Progenitor cell of endocrine pancreas (in vitro differentiated cells): ENCODE measurements around the gene NDUFA13. TPM values are rescaled to one million over a fixed set of nuclear protein-coding genes. Genes with fewer than 3 reads are reported as not detected.

Experiments used
- DNase-seq: peaks from one replicate; pipeline ENCODE4 v3.0.0; 2021; ENCODE audit warnings: low spot score; ENCODE audit not compliant: unreplicated experiment
- H3K27ac Mint-ChIP-seq: 2 replicates; pipeline ENCODE4 v1.8.0; 2021; ENCODE audit warnings: mild to moderate bottlenecking, moderate library complexity, mixed read lengths
- H3K27me3 Mint-ChIP-seq: 2 replicates; pipeline ENCODE4 v1.8.0; 2021; ENCODE audit warnings: mixed read lengths
- H3K36me3 Mint-ChIP-seq: 2 replicates; pipeline ENCODE4 v1.8.0; 2022; ENCODE audit warnings: mixed read lengths; ENCODE audit not compliant: insufficient read depth
- H3K4me1 Mint-ChIP-seq: 2 replicates; pipeline ENCODE4 v1.8.0; 2021; ENCODE audit warnings: low read depth, mixed read lengths
- H3K4me3 Mint-ChIP-seq: 2 replicates; pipeline ENCODE4 v1.8.0; 2021; ENCODE audit warnings: low read depth, mild to moderate bottlenecking, moderate library complexity, mixed read lengths
- H3K9me3 Mint-ChIP-seq: 2 replicates; pipeline ENCODE4 v1.8.0; 2021; ENCODE audit warnings: low read depth, mixed read lengths
- CTCF ChIP-seq: fragments of 200-600 bp; sonication (generic); IDR thresholded peaks from one replicate; pipeline ENCODE4 v1.5.0; 2021; ENCODE audit warnings: antibody characterized with exemption, mild to moderate bottlenecking; ENCODE audit not compliant: unreplicated experiment
- total RNA-seq: library from RNA; stranded (reverse); gene quantifications from 2 replicates; pipeline ENCODE4 v1.2.1, GENCODE V29; 2021

Gene NDUFA13
- total RNA-seq, 1 donor from 2014 or later = 346 TPM

GRCh38 chr19:19543101-19543500, 27.1 kb downstream of the NDUFA13 start:
- Mint-ChIP-seq H3K9me3 (no peaks in the 10 kb centered on the region), H3K4me3 (no peak overlapping the region), H3K4me1 (peaks cover 3% of the 10 kb centered on the region), H3K27ac (no peak overlapping the region), H3K36me3 (no peaks in the 10 kb centered on the region), H3K27me3 (peaks cover 12% of the 10 kb centered on the region)
- no peak for DNase-seq
- no peak for TF ChIP-seq CTCF

- no peak for DNase-seq
- H3K27ac Mint-ChIP-seq = no peak overlapping the region
- no peak overlapping the region for H3K4me3 Mint-ChIP-seq
- peaks cover under 1% of the 10 kb centered on the region for H3K4me1 Mint-ChIP-seq
- H3K27me3 Mint-ChIP-seq = peaks cover 9% of the 10 kb centered on the region
- H3K36me3 Mint-ChIP-seq = no peaks in the 10 kb centered on the region
- no peak for TF ChIP-seq CTCF
- H3K9me3 Mint-ChIP-seq = no peaks in the 10 kb centered on the region
These were observed 27.6 kb downstream of the NDUFA13 start for GRCh38 chr19:19543640-19544039.

- no peaks in the 10 kb centered on the region for H3K9me3 Mint-ChIP-seq
- no peaks in the 10 kb centered on the region for H3K4me1 Mint-ChIP-seq
- no peak overlapping the region for H3K27ac Mint-ChIP-seq
- DNase-seq = no peak
- no peak for TF ChIP-seq CTCF
- H3K36me3 Mint-ChIP-seq = no peaks in the 10 kb centered on the region
- peaks cover 6% of the 10 kb centered on the region for H3K27me3 Mint-ChIP-seq
- H3K4me3 Mint-ChIP-seq = no peak overlapping the region
These were observed 28.4 kb downstream of the NDUFA13 start for GRCh38 chr19:19544257-19544953.

- H3K36me3 Mint-ChIP-seq = no peaks in the 10 kb centered on the region
- no peaks in the 10 kb centered on the region for H3K4me1 Mint-ChIP-seq
- DNase-seq = no peak
- no peak overlapping the region for H3K27ac Mint-ChIP-seq
- no peaks in the 10 kb centered on the region for H3K9me3 Mint-ChIP-seq
- peaks cover 6% of the 10 kb centered on the region for H3K27me3 Mint-ChIP-seq
- no peak overlapping the region for H3K4me3 Mint-ChIP-seq
- no peak for TF ChIP-seq CTCF
These were observed 29.0 kb downstream of the NDUFA13 start for GRCh38 chr19:19544954-19545591.

GRCh38 chr19:19545707-19546106, 29.7 kb downstream of the NDUFA13 start:
- Mint-ChIP-seq H3K27ac (no peak overlapping the region), H3K27me3 (peaks cover 6% of the 10 kb centered on the region), H3K4me3 (no peak overlapping the region), H3K4me1 (no peaks in the 10 kb centered on the region), H3K9me3 (no peaks in the 10 kb centered on the region), H3K36me3 (no peaks in the 10 kb centered on the region)
- DNase-seq = no peak
- no peak for TF ChIP-seq CTCF
